OCI-LY7 (cell line): Measurements from ENCODE around the gene DNAJC18.

ENCODE experiments used
- CTCF ChIP-seq: fragments of 200-600 bp; sonication (generic); conservative IDR thresholded peaks from 2 replicates; pipeline ENCODE4 v1.5.1; 2014; ENCODE audit warnings: mild to moderate bottlenecking, antibody characterized with exemption, low read length, moderate library complexity, mixed read lengths
- EZH2phosphoT487 ChIP-seq: fragments of 200-600 bp; sonication (generic); IDR thresholded peaks from 2 replicates; pipeline ENCODE4 v1.6.1; 2018; ENCODE audit warnings: low read depth, borderline replicate concordance, mild to moderate bottlenecking, mixed run types, antibody characterized with exemption, low read length, moderate library complexity, mixed read lengths

- TF ChIP-seq CTCF (no peak), EZH2phosphoT487 (no peak)
These were observed 21.9 kb upstream of the DNAJC18 start for GRCh38 chr5:139461176-139461575.
